Heart right ventricle (tissue), 16 donors: ENCODE results near the gene KCNIP1. TPM values are rescaled to one million over a fixed set of nuclear protein-coding genes. Genes with fewer than 3 reads are reported as not detected.

Experiments
- ATAC-seq, 8 donors: fragments of 200-7000 bp; cut with Tn5 transposase; one replicate each; pipeline ENCODE4 v1.9.1; 2020; ENCODE audit warnings: mild to moderate bottlenecking in 8 of 8, moderate library complexity in 8 of 8, moderate number of reproducible peaks in 1 of 8
- DNase-seq, 2 donors: peaks; one replicate each; pipeline ENCODE4 v3.0.0-alpha.2; 2020
- H3K27ac ChIP-seq, 10 donors: fragments of 200-600 bp; sonication (generic) in 2 of 10; one replicate each; pipeline versions ENCODE4 v1.5.0 to v1.8.0; 2020 to 2022; ENCODE audit warnings: mild to moderate bottlenecking in 3 of 10
- H3K27me3 ChIP-seq, 7 donors: fragments of 200-600 bp; one replicate each; pipeline ENCODE4 v1.8.0; 2021 to 2022; ENCODE audit warnings: mild to moderate bottlenecking in 2 of 7
- H3K36me3 ChIP-seq, 9 donors: fragments of 200-600 bp; sonication (generic) in 1 of 9; one replicate each; pipeline versions ENCODE4 v1.5.0 to v1.8.0; 2020 to 2022; ENCODE audit warnings: mild to moderate bottlenecking in 2 of 9
- H3K4me1 ChIP-seq, 9 donors: fragments of 200-600 bp; sonication (generic) in 1 of 9; one replicate each; pipeline versions ENCODE4 v1.5.0 to v1.8.0; 2020 to 2022; ENCODE audit warnings: mild to moderate bottlenecking in 4 of 9
- H3K4me3 ChIP-seq, 10 donors: fragments of 200-600 bp; sonication (generic) in 2 of 10; one replicate each; pipeline versions ENCODE4 v1.5.0 to v1.8.0; 2020 to 2022; ENCODE audit warnings: mild to moderate bottlenecking in 7 of 10, moderate library complexity in 2 of 10
- H3K9me3 ChIP-seq, 11 donors: fragments of 200-600 bp in 10 of 11; sonication (generic) in 2 of 11; one replicate each; pipeline versions ENCODE4 v1.5.0 to v1.8.0; 2013 to 2022; ENCODE audit warnings: mild to moderate bottlenecking in 2 of 11, control low read depth in 1 of 11, moderate library complexity in 1 of 11
- WGBS, 2 donors: extraction: QIAGEN DNeasy Blood & Tissue Kit; methylation state at CpG; one replicate each; pipeline ENCODE4 v1.1.7; 2013; ENCODE audit warnings: inconsistent platforms in 1 of 2; 5-methylcytosine and 5-hydroxymethylcytosine counted together
- intact Hi-C, 10 donors: fragments of 100-400 bp; cut with DNase I; formaldehyde crosslinking; loops; one replicate each; pipeline versions ENCODE4 v1.11.1 to v1.14.2; 2022
- polyA plus RNA-seq, 2 donors: library from polyadenylated mRNA; stranded (reverse); fragments of 200-250 nt; gene quantifications; one replicate each; pipeline ENCODE4 v1.2.3, GENCODE V29; 2013
- total RNA-seq, 10 donors: library from RNA; stranded (reverse); fragmentation: NEBNext Ultra II Directional in 3 of 10; extraction: Animal tissue kit (Norgen Biotek cat#: 25700) in 3 of 10; gene quantifications; one replicate each; pipeline versions ENCODE4 v1.2.1 to v1.2.4, GENCODE V29; 2021 to 2023
- TF ChIP-seq, protein P1 (sequence below), 9 donors: fragments of 200-600 bp; sonication (generic) in 2 of 9; IDR thresholded peaks; one replicate each; pipeline versions ENCODE4 v1.5.0 to v1.8.0; 2021 to 2022; ENCODE audit warnings: antibody characterized with exemption in 9 of 9, mild to moderate bottlenecking in 5 of 9, moderate library complexity in 1 of 9
- donor health status: Arrhythmogenic right ventricular cardiomyopathy.
- donor health status: ischemic (EF 13 %, LVEDD 7.1; RV severe dilation, severe dysfunction).
- donor health status: healthy with polysubstance abuse.
- donor health status: DM: no; HTN: yes; CAD: no.
- donor health status: DM: no; HTN: no; CAD: no.
- donor health status: ischemic (EF 25% LVEDD 6.9; RV normal size, moderate dysfunction).
- donor health status: ischemic (EF 25% LVEDD 5.7; RV mildly dilated, moderate dysfunction).
- donor health status: healthy.
- donor health status: DM: yes; HTN: yes; CAD: no.
- donor health status: Ischemic cardiomyopathy.
- donor health status: ischemic (EF 35%, LVEDD 5.7; RV mildly dilated, moderate dysfunction).
- donor health status: nonischemic (EF 11% LVEDD 7.7; RV severe dilation, severe dysfunction).
- donor health status: DM: yes; HTN: yes; CAD: no.
- donor health status: PGD.
- donor health status: ischemic (EF 29% LVEDD 5.4; RV normal size, mild dysfunction).
- donor health status: nonischemic (EF 23%, LVEDD 6.1; RV moderate dilation, normal function).

KCNIP1 gene
- total and polyA plus RNA-seq, 12 donors, result 0.06 to 0.67 (median 0.21) TPM; not detected in 7

GRCh38 chr5:170511551-170512258, 7.9 kb downstream of the KCNIP1 start:
- no peak overlapping the region for H3K27ac ChIP-seq
- WGBS, 2 donors, result 86 to 89% methylated on average over 8 of the region's 8 CpGs
- DNase-seq (no peak), ATAC-seq (no peak)
- H3K27me3 ChIP-seq, result peaks cover 0 to 4% (median 0%) of the 10 kb centered on the region in 7 donors
- no peak overlapping the region for H3K4me3 ChIP-seq
- intact Hi-C loops, result no loop called here
- no peaks in the 10 kb centered on the region for H3K4me1 ChIP-seq
- H3K36me3 ChIP-seq, result no peaks in the 10 kb centered on the region
- TF ChIP-seq, protein P1, sequence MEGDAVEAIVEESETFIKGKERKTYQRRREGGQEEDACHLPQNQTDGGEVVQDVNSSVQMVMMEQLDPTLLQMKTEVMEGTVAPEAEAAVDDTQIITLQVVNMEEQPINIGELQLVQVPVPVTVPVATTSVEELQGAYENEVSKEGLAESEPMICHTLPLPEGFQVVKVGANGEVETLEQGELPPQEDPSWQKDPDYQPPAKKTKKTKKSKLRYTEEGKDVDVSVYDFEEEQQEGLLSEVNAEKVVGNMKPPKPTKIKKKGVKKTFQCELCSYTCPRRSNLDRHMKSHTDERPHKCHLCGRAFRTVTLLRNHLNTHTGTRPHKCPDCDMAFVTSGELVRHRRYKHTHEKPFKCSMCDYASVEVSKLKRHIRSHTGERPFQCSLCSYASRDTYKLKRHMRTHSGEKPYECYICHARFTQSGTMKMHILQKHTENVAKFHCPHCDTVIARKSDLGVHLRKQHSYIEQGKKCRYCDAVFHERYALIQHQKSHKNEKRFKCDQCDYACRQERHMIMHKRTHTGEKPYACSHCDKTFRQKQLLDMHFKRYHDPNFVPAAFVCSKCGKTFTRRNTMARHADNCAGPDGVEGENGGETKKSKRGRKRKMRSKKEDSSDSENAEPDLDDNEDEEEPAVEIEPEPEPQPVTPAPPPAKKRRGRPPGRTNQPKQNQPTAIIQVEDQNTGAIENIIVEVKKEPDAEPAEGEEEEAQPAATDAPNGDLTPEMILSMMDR (IDR thresholded peaks at IDR 0.05), result no peak
- H3K9me3 ChIP-seq, result no peaks in the 10 kb centered on the region

- ATAC-seq (no peak), DNase-seq (no peak)
- no peaks in the 10 kb centered on the region for H3K4me1 ChIP-seq
- H3K36me3 ChIP-seq, result no peaks in the 10 kb centered on the region
- no peaks in the 10 kb centered on the region for H3K27me3 ChIP-seq
- intact Hi-C loops, result no loop called here
- H3K27ac ChIP-seq, result no peak overlapping the region
- H3K9me3 ChIP-seq, result no peaks in the 10 kb centered on the region
- TF ChIP-seq, protein P1 (IDR thresholded peaks at IDR 0.05), result no peak
- H3K4me3 ChIP-seq, result no peak overlapping the region
- 87 to 92% methylated on average over 5 of the region's 5 CpGs for WGBS, 2 donors
Measured at GRCh38 chr5:170513856-170514525, 10.2 kb downstream of the KCNIP1 start.

GRCh38 chr5:170517411-170517810, 13.6 kb downstream of the KCNIP1 start:
- no peak for ATAC-seq

DNA sequence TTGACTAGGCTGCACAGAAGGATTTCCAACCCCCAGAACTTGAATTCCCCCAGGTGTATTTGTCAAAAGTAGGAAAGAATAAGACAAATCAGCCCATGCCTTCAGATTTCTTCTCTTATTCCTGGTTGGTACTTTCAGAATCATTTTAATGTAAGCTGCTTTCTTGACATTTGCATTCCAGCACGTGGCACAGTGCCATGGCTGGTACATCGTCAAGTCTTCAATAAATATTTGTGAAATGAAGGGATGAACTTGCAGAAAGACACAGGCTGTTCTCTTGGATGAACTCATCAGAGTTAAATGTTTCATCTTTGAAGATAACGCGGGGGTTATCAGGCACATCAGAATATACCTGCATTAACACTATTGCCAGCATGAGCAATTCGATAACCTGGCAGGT, 14.5 kb downstream of the KCNIP1 start:
- 88 to 92% methylated on average over 5 of the region's 5 CpGs for WGBS, 2 donors
- H3K4me3 ChIP-seq, result no peak overlapping the region
- H3K9me3 ChIP-seq, result peaks cover 0 to 4% (median 0%) of the 10 kb centered on the region in 11 donors
- peaks cover 4 to 13% (median 11%) of the 10 kb centered on the region in 9 donors for H3K4me1 ChIP-seq
- no peaks in the 10 kb centered on the region for H3K36me3 ChIP-seq
- no peaks in the 10 kb centered on the region for H3K27me3 ChIP-seq
- ATAC-seq (no peak), DNase-seq (no peak)
- no peak overlapping the region for H3K27ac ChIP-seq
- TF ChIP-seq, protein P1 (IDR thresholded peaks at IDR 0.05), result no peak
- intact Hi-C loops, result no loop called here

More at GRCh38 chr5:170517411-170517810, 13.6 kb downstream of the KCNIP1 start:
- H3K36me3 ChIP-seq, result no peaks in the 10 kb centered on the region
- peaks cover 0 to 4% (median 0%) of the 10 kb centered on the region in 11 donors for H3K9me3 ChIP-seq
- H3K4me1 ChIP-seq, result peaks cover 0 to 5% (median 2%) of the 10 kb centered on the region in 9 donors
- no peak overlapping the region for H3K27ac ChIP-seq
- intact Hi-C loops, result no loop called here
- TF ChIP-seq, protein P1 (IDR thresholded peaks at IDR 0.05), result no peak
- no peak for DNase-seq
- H3K4me3 ChIP-seq, result no peak overlapping the region
- H3K27me3 ChIP-seq, result no peaks in the 10 kb centered on the region
- WGBS, 2 donors, result 96 to 98% methylated on average over 2 of the region's 2 CpGs
